ENCODE results near the gene GAL3ST1. TPM values are rescaled to one million over a fixed set of nuclear protein-coding genes. Genes with fewer than 3 reads are reported as not detected.

The GAL3ST1 gene
- total RNA-seq, 6 donors from 2014 or later = 1.7 to 8.4 (median 3.5) TPM

- 93 to 95% methylated on average over 7 of the region's 7 CpGs for WGBS, 2 donors
- Histone ChIP-seq H3K36me3 (no peaks in the 10 kb centered on the region), H3K27ac (no peak overlapping the region), H3K9me3 (no peaks in the 10 kb centered on the region), H3K27me3 (no peaks in the 10 kb centered on the region), H3K4me3 (no peak overlapping the region), H3K4me1 (peaks cover 0 to 4% (median 1%) of the 10 kb centered on the region in 4 donors)
- TF ChIP-seq POLR2A (IDR thresholded peaks at IDR 0.05) (no peak), CTCF (IDR thresholded peaks at IDR 0.05) (no peak), POLR2AphosphoS5 (IDR thresholded peaks at IDR 0.05) (no peak), EP300 (IDR thresholded peaks at IDR 0.05) (no peak)
- ATAC-seq (ENCODE audit: low FRiP score in 2 of 2) (no peak), DNase-seq (no peak)
These were observed 62.6 kb downstream of the GAL3ST1 start for GRCh38 chr22:30511911-30512310.

GRCh38 chr22:30511109-30511508 is 63.4 kb downstream of the GAL3ST1 start:
- Histone ChIP-seq H3K9me3 (no peaks in the 10 kb centered on the region), H3K27ac (peak overlapping the region in 2 of 4 donors; percentile 20 to 61), H3K36me3 (no peaks in the 10 kb centered on the region), H3K4me3 (no peak overlapping the region), H3K4me1 (peaks cover 0 to 4% (median 1%) of the 10 kb centered on the region in 4 donors), H3K27me3 (no peaks in the 10 kb centered on the region)
- 43 to 45% methylated on average over 9 of the region's 9 CpGs for WGBS, 2 donors
- TF ChIP-seq POLR2A (IDR thresholded peaks at IDR 0.05) = no peak
- no peak for TF ChIP-seq CTCF (IDR thresholded peaks at IDR 0.05)
- TF ChIP-seq EP300 (IDR thresholded peaks at IDR 0.05) = no peak
- no peak for TF ChIP-seq POLR2AphosphoS5 (IDR thresholded peaks at IDR 0.05)
- DNase-seq = no peak
- peak in 1 of 2 donors; percentile 70 for ATAC-seq (ENCODE audit: low FRiP score in 2 of 2)

GRCh38 chr22:30508216-30508615 is 66.2 kb downstream of the GAL3ST1 start:
- H3K27me3 ChIP-seq = peaks cover 0 to 8% (median 3%) of the 10 kb centered on the region in 4 donors
- TF ChIP-seq POLR2A (IDR thresholded peaks at IDR 0.05) (no peak), POLR2AphosphoS5 (IDR thresholded peaks at IDR 0.05) (no peak), EP300 (IDR thresholded peaks at IDR 0.05) (no peak), CTCF (IDR thresholded peaks at IDR 0.05) (no peak)
- no peaks in the 10 kb centered on the region for H3K9me3 ChIP-seq
- ATAC-seq (ENCODE audit: low FRiP score in 2 of 2) (no peak), DNase-seq (no peak)
- peaks cover 0 to 12% (median 8%) of the 10 kb centered on the region in 4 donors for H3K4me1 ChIP-seq
- H3K36me3 ChIP-seq = no peaks in the 10 kb centered on the region
- no peak overlapping the region for H3K27ac ChIP-seq
- WGBS, 2 donors = 74 to 97% methylated on average over 5 of the region's 5 CpGs
- H3K4me3 ChIP-seq = no peak overlapping the region

GRCh38 chr22:30507670-30508069 is 66.8 kb downstream of the GAL3ST1 start:
- DNase-seq (no peak), ATAC-seq (ENCODE audit: low FRiP score in 2 of 2) (no peak)
- Histone ChIP-seq H3K4me1 (peaks cover 0 to 12% (median 8%) of the 10 kb centered on the region in 4 donors), H3K4me3 (no peak overlapping the region), H3K27ac (no peak overlapping the region), H3K9me3 (no peaks in the 10 kb centered on the region), H3K36me3 (no peaks in the 10 kb centered on the region), H3K27me3 (peaks cover 0 to 8% (median 3%) of the 10 kb centered on the region in 4 donors)
- 86 to 89% methylated on average over 4 of the region's 4 CpGs for WGBS, 2 donors
- TF ChIP-seq POLR2A (IDR thresholded peaks at IDR 0.05) (no peak), CTCF (IDR thresholded peaks at IDR 0.05) (no peak), EP300 (IDR thresholded peaks at IDR 0.05) (no peak), POLR2AphosphoS5 (IDR thresholded peaks at IDR 0.05) (no peak)

GRCh38 chr22:30506507-30506968 is 67.9 kb downstream of the GAL3ST1 start:
- Histone ChIP-seq H3K4me3 (no peak overlapping the region), H3K27ac (peak overlapping the region in 2 of 4 donors; percentile 7 to 22), H3K36me3 (no peaks in the 10 kb centered on the region), H3K27me3 (peaks cover 0 to 8% (median 3%) of the 10 kb centered on the region in 4 donors), H3K4me1 (peaks cover 0 to 12% (median 8%) of the 10 kb centered on the region in 4 donors), H3K9me3 (no peaks in the 10 kb centered on the region)
- peak in 1 of 2 donors; percentile 77 for DNase-seq
- peak in 1 of 2 donors; percentile 71 for ATAC-seq (ENCODE audit: low FRiP score in 2 of 2)
- 61% methylated on average over 6 to 8 of the region's 8 CpGs for WGBS, 2 donors
- TF ChIP-seq POLR2AphosphoS5 (IDR thresholded peaks at IDR 0.05) (no peak), POLR2A (IDR thresholded peaks at IDR 0.05) (no peak), CTCF (IDR thresholded peaks at IDR 0.05) (no peak), EP300 (IDR thresholded peaks at IDR 0.05) (no peak)
